Measurements from ENCODE around the gene CCT4. TPM values are rescaled to one million over a fixed set of nuclear protein-coding genes. Genes with fewer than 3 reads are reported as not detected.

The CCT4 gene
- polyA plus RNA-seq, 1 donor (not counting 4 experiments of a cell fraction or from before 2014, with no cell fraction given), result 227 TPM

DNA sequence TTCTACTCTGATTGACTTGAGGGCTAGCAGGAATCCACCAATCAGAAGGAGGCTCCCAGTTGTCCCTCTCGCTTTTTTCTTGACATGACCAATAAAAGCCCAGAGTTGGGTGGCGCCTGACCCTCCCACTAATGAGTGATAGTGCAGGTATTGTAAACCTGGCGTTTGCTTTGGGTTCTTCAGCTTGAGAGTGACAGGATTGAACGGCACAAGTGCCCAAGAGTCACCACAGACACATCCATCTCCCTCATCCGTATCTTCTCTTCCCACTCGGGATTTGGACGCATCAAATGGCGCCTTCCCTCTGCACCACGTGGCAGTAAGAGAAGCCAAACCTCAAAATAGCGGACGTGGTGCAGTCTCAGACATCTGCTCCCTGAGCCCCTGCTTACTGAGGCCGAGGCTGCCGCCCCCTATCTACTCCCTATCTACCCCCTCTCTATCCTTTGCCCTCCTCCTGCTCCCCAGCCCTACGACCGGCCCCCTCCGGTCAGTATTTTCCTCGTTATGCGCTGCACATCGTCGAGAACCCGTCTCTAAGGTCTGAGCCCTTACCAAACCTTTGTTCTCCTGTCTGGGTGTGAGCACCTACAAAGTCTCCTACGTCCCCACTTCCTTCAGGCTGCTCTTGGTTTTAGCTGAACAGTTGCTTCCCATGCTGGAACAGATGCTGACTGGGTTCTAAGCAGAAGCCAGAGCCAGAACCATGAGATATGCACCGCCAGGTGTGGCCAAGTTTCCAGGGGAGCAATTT, 33.7 kb downstream of the CCT4 start:
- peak; percentile 69 for FAIRE-seq
- dilution Hi-C loops (cut with MboI; ENCODE audit: extremely low pct_ligation_motif_present, low sequenced_read_pairs), result no loop called here

DNA sequence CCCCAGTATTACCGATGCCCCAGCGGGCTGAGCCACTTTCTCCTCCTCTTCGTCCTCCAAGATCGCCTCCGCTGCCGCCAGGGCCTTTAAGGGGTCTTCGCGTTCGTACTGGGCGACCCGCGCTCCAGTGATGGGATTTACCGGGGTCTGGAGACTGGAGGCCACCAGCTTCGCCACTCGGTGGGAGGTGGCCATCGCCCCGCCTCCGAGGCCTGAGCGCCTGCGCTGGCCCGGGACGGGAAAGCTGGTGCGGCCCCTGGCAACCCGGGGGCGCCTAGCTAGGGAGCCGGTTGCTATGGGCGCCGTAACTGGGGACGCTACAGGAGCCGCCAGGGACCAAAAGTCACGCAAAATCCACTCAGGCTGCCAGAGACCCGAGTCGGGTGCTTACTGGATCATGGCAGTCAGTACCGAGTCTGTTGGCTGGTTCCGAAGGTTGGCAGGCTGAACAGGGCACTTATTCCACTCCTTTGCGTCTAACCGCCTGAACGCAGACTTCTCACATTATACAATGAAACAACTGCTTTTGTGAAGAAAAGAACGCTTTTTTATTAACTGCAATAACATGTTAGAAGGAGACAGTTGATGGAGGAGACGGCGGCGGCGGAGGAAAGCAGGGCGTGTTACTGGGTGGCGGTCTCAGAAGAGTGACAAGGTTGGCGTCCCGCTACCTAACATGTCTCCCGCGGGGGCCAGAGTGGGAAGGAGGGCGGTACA, 34.5 kb downstream of the CCT4 start, which contains the start of gene FAM161A:
Gene FAM161A, minus strand, starts transcription at position 214 of the 717 bp plus-strand sequence. Its CDS starts 19 bp downstream, at position 195.
- Histone ChIP-seq H3K9me1 (ENCODE audit: control insufficient read depth, extremely low read depth, insufficient read depth, low read length) (no peaks in the 10 kb centered on the region), H3K79me2 (ENCODE audit: control insufficient read depth, insufficient read depth, low read length) (no peaks in the 10 kb centered on the region), H3K27me3 (ENCODE audit: control insufficient read depth, extremely low read depth, insufficient read depth, low read length) (no peaks in the 10 kb centered on the region), H3K36me3 (ENCODE audit: control insufficient read depth in 2 of 2, extremely low read depth in 1 of 2, insufficient read depth in 2 of 2, low read length in 2 of 2) (no peaks in the 10 kb centered on the region), H3K9ac (ENCODE audit: control insufficient read depth, extremely low read depth, insufficient read depth, low read length) (peak within 1 kb of the TSS; percentile 69), H3K4me3 (ENCODE audit: control insufficient read depth in 2 of 3, extremely low read depth in 1 of 3, insufficient read depth in 2 of 3, low read depth in 1 of 3, low read length in 3 of 3) (peak within 1 kb of the TSS; percentile 65 to 93 (median 81)), H2AFZ (ENCODE audit: control insufficient read depth, low read length) (peak within 1 kb of the TSS; percentile 68), H3K4me2 (ENCODE audit: control insufficient read depth, extremely low read depth, insufficient read depth, low read depth, low read length) (peak within 1 kb of the TSS; percentile 94), H3K9me3 (ENCODE audit: control insufficient read depth, low read depth, low read length) (no peaks in the 10 kb centered on the region), H4K20me1 (ENCODE audit: control insufficient read depth, extremely low read depth, insufficient read depth, low read length) (no peaks in the 10 kb centered on the region), H3K27ac (ENCODE audit: control insufficient read depth, insufficient read depth, low read length) (peak within 1 kb of the TSS; percentile 51), H3K4me1 (ENCODE audit: control insufficient read depth, extremely low read depth, insufficient read depth, low read length) (peaks cover 14% of the 10 kb centered on the region)
- dilution Hi-C loops (cut with MboI; ENCODE audit: extremely low pct_ligation_motif_present, low sequenced_read_pairs), result no loop called here
- no peak for DNase-seq (ENCODE audit: low read depth, low spot score)
- FAIRE-seq, result no peak
- TF ChIP-seq EZH2 (IDR thresholded peaks at IDR 0.05; ENCODE audit: low read length), result no peak
- TF ChIP-seq, protein P1, sequence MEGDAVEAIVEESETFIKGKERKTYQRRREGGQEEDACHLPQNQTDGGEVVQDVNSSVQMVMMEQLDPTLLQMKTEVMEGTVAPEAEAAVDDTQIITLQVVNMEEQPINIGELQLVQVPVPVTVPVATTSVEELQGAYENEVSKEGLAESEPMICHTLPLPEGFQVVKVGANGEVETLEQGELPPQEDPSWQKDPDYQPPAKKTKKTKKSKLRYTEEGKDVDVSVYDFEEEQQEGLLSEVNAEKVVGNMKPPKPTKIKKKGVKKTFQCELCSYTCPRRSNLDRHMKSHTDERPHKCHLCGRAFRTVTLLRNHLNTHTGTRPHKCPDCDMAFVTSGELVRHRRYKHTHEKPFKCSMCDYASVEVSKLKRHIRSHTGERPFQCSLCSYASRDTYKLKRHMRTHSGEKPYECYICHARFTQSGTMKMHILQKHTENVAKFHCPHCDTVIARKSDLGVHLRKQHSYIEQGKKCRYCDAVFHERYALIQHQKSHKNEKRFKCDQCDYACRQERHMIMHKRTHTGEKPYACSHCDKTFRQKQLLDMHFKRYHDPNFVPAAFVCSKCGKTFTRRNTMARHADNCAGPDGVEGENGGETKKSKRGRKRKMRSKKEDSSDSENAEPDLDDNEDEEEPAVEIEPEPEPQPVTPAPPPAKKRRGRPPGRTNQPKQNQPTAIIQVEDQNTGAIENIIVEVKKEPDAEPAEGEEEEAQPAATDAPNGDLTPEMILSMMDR (optimal IDR thresholded peaks at IDR 0.05 in 1 of 3, IDR thresholded peaks at IDR 0.05 in 1 of 3, conservative IDR thresholded peaks at IDR 0.05 in 1 of 3; ENCODE audit: extremely low read depth in 1 of 3, insufficient read depth in 2 of 3, low read length in 3 of 3), result no peak

More for the DNA sequence above, 33.7 kb downstream of the CCT4 start:
- H3K27ac ChIP-seq (ENCODE audit: control insufficient read depth, insufficient read depth, low read length), result peak overlapping the region; percentile 51
- H3K36me3 ChIP-seq (ENCODE audit: control insufficient read depth in 2 of 2, extremely low read depth in 1 of 2, insufficient read depth in 2 of 2, low read length in 2 of 2), result no peaks in the 10 kb centered on the region
- TF ChIP-seq, protein P1 (optimal IDR thresholded peaks at IDR 0.05 in 1 of 3, IDR thresholded peaks at IDR 0.05 in 1 of 3, conservative IDR thresholded peaks at IDR 0.05 in 1 of 3; ENCODE audit: extremely low read depth in 1 of 3, insufficient read depth in 2 of 3, low read length in 3 of 3), result no peak
- TF ChIP-seq EZH2 (IDR thresholded peaks at IDR 0.05; ENCODE audit: low read length), result no peak
- H3K9ac ChIP-seq (ENCODE audit: control insufficient read depth, extremely low read depth, insufficient read depth, low read length), result peak overlapping the region; percentile 69
- peak; percentile 88 for DNase-seq (ENCODE audit: low read depth, low spot score)
- H3K9me3 ChIP-seq (ENCODE audit: control insufficient read depth, low read depth, low read length), result no peaks in the 10 kb centered on the region
- H2AFZ ChIP-seq (ENCODE audit: control insufficient read depth, low read length), result peak overlapping the region; percentile 68
- H3K9me1 ChIP-seq (ENCODE audit: control insufficient read depth, extremely low read depth, insufficient read depth, low read length), result no peaks in the 10 kb centered on the region
- no peaks in the 10 kb centered on the region for H4K20me1 ChIP-seq (ENCODE audit: control insufficient read depth, extremely low read depth, insufficient read depth, low read length)
- peaks cover 14% of the 10 kb centered on the region for H3K4me1 ChIP-seq (ENCODE audit: control insufficient read depth, extremely low read depth, insufficient read depth, low read length)
- H3K4me3 ChIP-seq (ENCODE audit: control insufficient read depth in 2 of 3, extremely low read depth in 1 of 3, insufficient read depth in 2 of 3, low read depth in 1 of 3, low read length in 3 of 3), result peak overlapping the region; percentile 65 to 93 (median 81)
- H3K27me3 ChIP-seq (ENCODE audit: control insufficient read depth, extremely low read depth, insufficient read depth, low read length), result no peaks in the 10 kb centered on the region
- peak overlapping the region; percentile 94 for H3K4me2 ChIP-seq (ENCODE audit: control insufficient read depth, extremely low read depth, insufficient read depth, low read depth, low read length)
- no peaks in the 10 kb centered on the region for H3K79me2 ChIP-seq (ENCODE audit: control insufficient read depth, insufficient read depth, low read length)

All from keratinocyte (primary cell).